ENCODE data around the gene RFPL1. TPM values are rescaled to one million over a fixed set of nuclear protein-coding genes. Genes with fewer than 3 reads are reported as not detected.
A peak's percentile ranks its signal among the peaks of the same experiment; 100 is the strongest.
"Not testable (repeated sequence)": the region's sequence is repeated elsewhere in the genome, so short reads cannot be mapped to it uniquely, and the experiment has no call there.

RFPL1 gene
- total and polyA plus RNA-seq, 2 donors, result 0.05 TPM

- H3K4me1 ChIP-seq (ENCODE audit: control insufficient read depth in 2 of 2, insufficient read depth in 2 of 2, low read length in 2 of 2); DNase-seq (ENCODE audit: low read depth in 6 of 9, low spot score in 9 of 9); H3K27me3 ChIP-seq (ENCODE audit: control insufficient read depth in 2 of 2, insufficient read depth in 1 of 2, low read length in 1 of 2); H3K36me3 ChIP-seq (ENCODE audit: control insufficient read depth in 2 of 2, insufficient read depth in 2 of 2, low read length in 1 of 2); H3K9me3 ChIP-seq (ENCODE audit: control insufficient read depth in 2 of 2, insufficient read depth in 1 of 2, low read length in 1 of 2); H3K4me3 ChIP-seq (ENCODE audit: low read length in 2 of 2); H3K27ac ChIP-seq (ENCODE audit: low read depth in 1 of 2, low read length in 1 of 2): not testable (repeated sequence)
- 83% methylated on average over 6 of the region's 6 CpGs for WGBS
Observed at GRCh38 chr22:29401538-29401937, 36.8 kb upstream of the RFPL1 start.

- DNase-seq (ENCODE audit: low read depth in 6 of 9, low spot score in 9 of 9), result no peak
- H3K27me3 ChIP-seq (ENCODE audit: control insufficient read depth in 2 of 2, insufficient read depth in 1 of 2, low read length in 1 of 2), result no peaks in the 10 kb centered on the region
- no peaks in the 10 kb centered on the region for H3K9me3 ChIP-seq (ENCODE audit: control insufficient read depth in 2 of 2, insufficient read depth in 1 of 2, low read length in 1 of 2)
- 69% methylated on average over 6 of the region's 6 CpGs for WGBS
- no peak overlapping the region for H3K27ac ChIP-seq (ENCODE audit: low read depth in 1 of 2, low read length in 1 of 2)
- no peaks in the 10 kb centered on the region for H3K4me1 ChIP-seq (ENCODE audit: control insufficient read depth in 2 of 2, insufficient read depth in 2 of 2, low read length in 2 of 2)
- no peak overlapping the region for H3K4me3 ChIP-seq (ENCODE audit: low read length in 2 of 2)
- no peaks in the 10 kb centered on the region for H3K36me3 ChIP-seq (ENCODE audit: control insufficient read depth in 2 of 2, insufficient read depth in 2 of 2, low read length in 1 of 2)
Observed at GRCh38 chr22:29408940-29409339, 29.4 kb upstream of the RFPL1 start.

GRCh38 chr22:29411569-29412211 lies 26.7 kb upstream of the RFPL1 start:
- H3K4me3 ChIP-seq (ENCODE audit: low read length in 2 of 2), result not testable (repeated sequence)

GRCh38 chr22:29412772-29413171 lies 25.6 kb upstream of the RFPL1 start:
- not testable (repeated sequence) for H3K27ac ChIP-seq (ENCODE audit: low read depth in 1 of 2, low read length in 1 of 2); H3K4me3 ChIP-seq (ENCODE audit: low read length in 2 of 2); DNase-seq (ENCODE audit: low read depth in 6 of 9, low spot score in 9 of 9); H3K27me3 ChIP-seq (ENCODE audit: control insufficient read depth in 2 of 2, insufficient read depth in 1 of 2, low read length in 1 of 2); H3K36me3 ChIP-seq (ENCODE audit: control insufficient read depth in 2 of 2, insufficient read depth in 2 of 2, low read length in 1 of 2); H3K9me3 ChIP-seq (ENCODE audit: control insufficient read depth in 2 of 2, insufficient read depth in 1 of 2, low read length in 1 of 2); H3K4me1 ChIP-seq (ENCODE audit: control insufficient read depth in 2 of 2, insufficient read depth in 2 of 2, low read length in 2 of 2)
- WGBS, result 69% methylated on average over 4 of the region's 4 CpGs

More at GRCh38 chr22:29411569-29412211, 26.7 kb upstream of the RFPL1 start:
- WGBS, result 53% methylated on average over 4 of the region's 4 CpGs
- DNase-seq (ENCODE audit: low read depth in 6 of 9, low spot score in 9 of 9); H3K9me3 ChIP-seq (ENCODE audit: control insufficient read depth in 2 of 2, insufficient read depth in 1 of 2, low read length in 1 of 2); H3K27ac ChIP-seq (ENCODE audit: low read depth in 1 of 2, low read length in 1 of 2); H3K4me1 ChIP-seq (ENCODE audit: control insufficient read depth in 2 of 2, insufficient read depth in 2 of 2, low read length in 2 of 2); H3K36me3 ChIP-seq (ENCODE audit: control insufficient read depth in 2 of 2, insufficient read depth in 2 of 2, low read length in 1 of 2); H3K27me3 ChIP-seq (ENCODE audit: control insufficient read depth in 2 of 2, insufficient read depth in 1 of 2, low read length in 1 of 2): not testable (repeated sequence)

GRCh38 chr22:29414951-29415591 lies 23.3 kb upstream of the RFPL1 start:
- Histone ChIP-seq H3K27ac (ENCODE audit: low read depth in 1 of 2, low read length in 1 of 2) (peak overlapping the region; percentile 57 to 85), H3K4me3 (ENCODE audit: low read length in 2 of 2) (peak overlapping the region; percentile 33 to 50)
- not testable (repeated sequence) for H3K9me3 ChIP-seq (ENCODE audit: control insufficient read depth in 2 of 2, insufficient read depth in 1 of 2, low read length in 1 of 2); H3K4me1 ChIP-seq (ENCODE audit: control insufficient read depth in 2 of 2, insufficient read depth in 2 of 2, low read length in 2 of 2); H3K27me3 ChIP-seq (ENCODE audit: control insufficient read depth in 2 of 2, insufficient read depth in 1 of 2, low read length in 1 of 2); H3K36me3 ChIP-seq (ENCODE audit: control insufficient read depth in 2 of 2, insufficient read depth in 2 of 2, low read length in 1 of 2)
- WGBS, result 48% methylated on average over 23 of the region's 23 CpGs
- peak in 8 of 9 donors; percentile 2 to 73 (median 28) for DNase-seq (ENCODE audit: low read depth in 6 of 9, low spot score in 9 of 9)

GRCh38 chr22:29418704-29419103 lies 19.7 kb upstream of the RFPL1 start:
- H3K9me3 ChIP-seq (ENCODE audit: control insufficient read depth in 2 of 2, insufficient read depth in 1 of 2, low read length in 1 of 2); H3K4me3 ChIP-seq (ENCODE audit: low read length in 2 of 2); H3K27me3 ChIP-seq (ENCODE audit: control insufficient read depth in 2 of 2, insufficient read depth in 1 of 2, low read length in 1 of 2); H3K27ac ChIP-seq (ENCODE audit: low read depth in 1 of 2, low read length in 1 of 2); H3K36me3 ChIP-seq (ENCODE audit: control insufficient read depth in 2 of 2, insufficient read depth in 2 of 2, low read length in 1 of 2); H3K4me1 ChIP-seq (ENCODE audit: control insufficient read depth in 2 of 2, insufficient read depth in 2 of 2, low read length in 2 of 2); DNase-seq (ENCODE audit: low read depth in 6 of 9, low spot score in 9 of 9): not testable (repeated sequence)
- WGBS, result 76% methylated on average over 5 of the region's 5 CpGs

- Histone ChIP-seq H3K4me3 (ENCODE audit: low read length in 2 of 2) (no peak overlapping the region), H3K9me3 (ENCODE audit: control insufficient read depth in 2 of 2, insufficient read depth in 1 of 2, low read length in 1 of 2) (no peaks in the 10 kb centered on the region), H3K27me3 (ENCODE audit: control insufficient read depth in 2 of 2, insufficient read depth in 1 of 2, low read length in 1 of 2) (peaks cover 0 to 4% of the 10 kb centered on the region in 2 donors), H3K36me3 (ENCODE audit: control insufficient read depth in 2 of 2, insufficient read depth in 2 of 2, low read length in 1 of 2) (no peaks in the 10 kb centered on the region), H3K4me1 (ENCODE audit: control insufficient read depth in 2 of 2, insufficient read depth in 2 of 2, low read length in 2 of 2) (no peaks in the 10 kb centered on the region), H3K27ac (ENCODE audit: low read depth in 1 of 2, low read length in 1 of 2) (no peak overlapping the region)
- 97% methylated on average over 7 of the region's 7 CpGs for WGBS
- DNase-seq (ENCODE audit: low read depth in 6 of 9, low spot score in 9 of 9), result no peak
Observed at GRCh38 chr22:29426476-29426875, 11.9 kb upstream of the RFPL1 start.

GRCh38 chr22:29427176-29427760 lies 11.1 kb upstream of the RFPL1 start:
- Histone ChIP-seq H3K36me3 (ENCODE audit: control insufficient read depth in 2 of 2, insufficient read depth in 2 of 2, low read length in 1 of 2) (no peaks in the 10 kb centered on the region), H3K27me3 (ENCODE audit: control insufficient read depth in 2 of 2, insufficient read depth in 1 of 2, low read length in 1 of 2) (peaks cover 0 to 4% of the 10 kb centered on the region in 2 donors), H3K9me3 (ENCODE audit: control insufficient read depth in 2 of 2, insufficient read depth in 1 of 2, low read length in 1 of 2) (no peaks in the 10 kb centered on the region), H3K4me3 (ENCODE audit: low read length in 2 of 2) (no peak overlapping the region), H3K27ac (ENCODE audit: low read depth in 1 of 2, low read length in 1 of 2) (no peak overlapping the region), H3K4me1 (ENCODE audit: control insufficient read depth in 2 of 2, insufficient read depth in 2 of 2, low read length in 2 of 2) (no peaks in the 10 kb centered on the region)
- WGBS, result 95% methylated on average over 2 of the region's 2 CpGs
- no peak for DNase-seq (ENCODE audit: low read depth in 6 of 9, low spot score in 9 of 9)

- WGBS, result 92% methylated on average over 5 of the region's 5 CpGs
- Histone ChIP-seq H3K4me3 (ENCODE audit: low read length in 2 of 2) (no peak overlapping the region), H3K4me1 (ENCODE audit: control insufficient read depth in 2 of 2, insufficient read depth in 2 of 2, low read length in 2 of 2) (no peaks in the 10 kb centered on the region), H3K36me3 (ENCODE audit: control insufficient read depth in 2 of 2, insufficient read depth in 2 of 2, low read length in 1 of 2) (no peaks in the 10 kb centered on the region), H3K27me3 (ENCODE audit: control insufficient read depth in 2 of 2, insufficient read depth in 1 of 2, low read length in 1 of 2) (peaks cover 0 to 13% of the 10 kb centered on the region in 2 donors), H3K9me3 (ENCODE audit: control insufficient read depth in 2 of 2, insufficient read depth in 1 of 2, low read length in 1 of 2) (no peaks in the 10 kb centered on the region), H3K27ac (ENCODE audit: low read depth in 1 of 2, low read length in 1 of 2) (no peak overlapping the region)
- no peak for DNase-seq (ENCODE audit: low read depth in 6 of 9, low spot score in 9 of 9)
Observed at GRCh38 chr22:29431986-29432385, 6.4 kb upstream of the RFPL1 start.
